NB4 (cell line): ENCODE measurements around the gene PUM1.

Experiments used
- DNase-seq: peaks from one replicate; pipeline ENCODE4 v3.0.0; 2010; ENCODE audit warnings: low read depth
- H3K4me3 ChIP-seq: one replicate; pipeline ENCODE4 v1.5.1; 2011; ENCODE audit warnings: mild to moderate bottlenecking, low read depth, low read length, moderate library complexity
- MYC ChIP-seq: IDR thresholded peaks from 2 replicates; pipeline ENCODE4 v1.6.1; 2011; ENCODE audit warnings: low read depth, low read length
- POLR2A ChIP-seq: IDR thresholded peaks from 2 replicates; pipeline ENCODE4 v1.6.1; 2011; ENCODE audit warnings: mild to moderate bottlenecking; ENCODE audit not compliant: insufficient read length; ENCODE audit errors: extremely low read depth
- TF ChIP-seq, protein P1 (sequence below): IDR thresholded peaks from one replicate; pipeline ENCODE4 v1.5.1; 2012; ENCODE audit warnings: low read depth, low read length
- TF ChIP-seq, protein P2 (sequence below): IDR thresholded peaks from 2 replicates; pipeline ENCODE4 v1.6.1; 2011; ENCODE audit warnings: low read depth, low read length

Gene PUM1

DNA sequence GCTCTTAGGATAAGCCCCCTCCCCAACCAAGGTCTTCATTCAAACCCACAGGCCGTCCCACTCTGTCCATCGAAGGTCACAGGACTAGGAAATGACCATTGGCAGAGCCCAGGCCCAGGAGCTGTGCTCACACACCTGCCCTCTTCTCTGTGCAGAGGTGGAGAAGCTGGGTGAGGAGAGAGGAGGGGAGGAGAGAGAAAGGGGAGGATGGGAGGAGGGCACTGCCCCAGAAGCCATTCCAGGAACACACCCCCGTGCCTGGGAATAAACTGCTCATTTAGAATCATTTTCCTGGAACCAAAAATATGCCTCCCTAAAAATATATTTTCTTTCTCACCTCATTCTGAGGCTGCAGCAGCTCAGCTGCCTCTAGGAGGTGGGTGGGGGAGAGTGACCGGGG lies 150.6 kb downstream of the PUM1 start:
- DNase-seq = no peak
- no peak overlapping the region for H3K4me3 ChIP-seq
- TF ChIP-seq, protein P1, sequence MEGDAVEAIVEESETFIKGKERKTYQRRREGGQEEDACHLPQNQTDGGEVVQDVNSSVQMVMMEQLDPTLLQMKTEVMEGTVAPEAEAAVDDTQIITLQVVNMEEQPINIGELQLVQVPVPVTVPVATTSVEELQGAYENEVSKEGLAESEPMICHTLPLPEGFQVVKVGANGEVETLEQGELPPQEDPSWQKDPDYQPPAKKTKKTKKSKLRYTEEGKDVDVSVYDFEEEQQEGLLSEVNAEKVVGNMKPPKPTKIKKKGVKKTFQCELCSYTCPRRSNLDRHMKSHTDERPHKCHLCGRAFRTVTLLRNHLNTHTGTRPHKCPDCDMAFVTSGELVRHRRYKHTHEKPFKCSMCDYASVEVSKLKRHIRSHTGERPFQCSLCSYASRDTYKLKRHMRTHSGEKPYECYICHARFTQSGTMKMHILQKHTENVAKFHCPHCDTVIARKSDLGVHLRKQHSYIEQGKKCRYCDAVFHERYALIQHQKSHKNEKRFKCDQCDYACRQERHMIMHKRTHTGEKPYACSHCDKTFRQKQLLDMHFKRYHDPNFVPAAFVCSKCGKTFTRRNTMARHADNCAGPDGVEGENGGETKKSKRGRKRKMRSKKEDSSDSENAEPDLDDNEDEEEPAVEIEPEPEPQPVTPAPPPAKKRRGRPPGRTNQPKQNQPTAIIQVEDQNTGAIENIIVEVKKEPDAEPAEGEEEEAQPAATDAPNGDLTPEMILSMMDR = no peak
- TF ChIP-seq POLR2A (no peak), MYC (no peak)
- TF ChIP-seq, protein P2, sequence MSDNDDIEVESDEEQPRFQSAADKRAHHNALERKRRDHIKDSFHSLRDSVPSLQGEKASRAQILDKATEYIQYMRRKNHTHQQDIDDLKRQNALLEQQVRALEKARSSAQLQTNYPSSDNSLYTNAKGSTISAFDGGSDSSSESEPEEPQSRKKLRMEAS = no peak

- TF ChIP-seq, protein P2 = no peak
- TF ChIP-seq MYC (no peak), POLR2A (no peak)
- TF ChIP-seq, protein P1 = no peak
- no peak overlapping the region for H3K4me3 ChIP-seq
- no peak for DNase-seq
Measured at GRCh38 chr1:30914587-30914922, 151.0 kb downstream of the PUM1 start.

- no peak overlapping the region for H3K4me3 ChIP-seq
- no peak for TF ChIP-seq MYC
- no peak for TF ChIP-seq POLR2A
- TF ChIP-seq, protein P1 = no peak
- TF ChIP-seq, protein P2 = no peak
Measured at GRCh38 chr1:30912913-30913652, 152.4 kb downstream of the PUM1 start.

DNA sequence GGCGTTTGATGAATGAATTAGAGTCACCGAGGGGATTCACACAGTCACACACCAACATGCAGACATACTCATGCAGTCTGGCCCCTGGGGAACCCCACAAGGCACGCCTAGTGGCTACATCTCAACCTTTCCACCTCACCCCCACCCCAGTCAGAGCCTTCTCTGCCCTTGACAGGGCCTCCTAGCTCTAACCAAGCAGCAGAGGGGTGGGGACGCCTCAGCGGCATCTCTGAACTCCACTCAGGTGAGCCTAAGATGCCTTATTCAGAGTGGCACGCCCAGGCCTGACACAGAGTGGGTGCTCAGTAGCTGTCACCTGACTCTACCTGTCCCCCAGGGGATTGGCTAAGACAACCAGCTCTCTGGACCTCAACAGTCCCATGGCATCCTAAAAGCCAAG lies 153.3 kb downstream of the PUM1 start:
- TF ChIP-seq, protein P2 = no peak
- TF ChIP-seq POLR2A (no peak), MYC (no peak)
- TF ChIP-seq, protein P1 = no peak
- no peak overlapping the region for H3K4me3 ChIP-seq
- DNase-seq = no peak

More at GRCh38 chr1:30912913-30913652, 152.4 kb downstream of the PUM1 start:
- peak; percentile 90 for DNase-seq

- DNase-seq = peak; percentile 76
- H3K4me3 ChIP-seq = no peak overlapping the region
- TF ChIP-seq, protein P2 = no peak
- TF ChIP-seq POLR2A = no peak
- TF ChIP-seq, protein P1 = peak; percentile 72
- no peak for TF ChIP-seq MYC
Measured at GRCh38 chr1:30911059-30911954, 154.2 kb downstream of the PUM1 start.
